CD4-positive, alpha-beta T cell treated with Interleukin-10 for 1 hour (primary cell): ENCODE results near the gene C10orf95.
"Not testable (repeated sequence)": the region's sequence is repeated elsewhere in the genome, so short reads cannot be mapped to it uniquely, and the experiment has no call there.

Source experiments
- DNase-seq: peaks from one replicate; pipeline ENCODE4 v3.0.0-alpha.2; 2020

The C10orf95 gene, protein sequence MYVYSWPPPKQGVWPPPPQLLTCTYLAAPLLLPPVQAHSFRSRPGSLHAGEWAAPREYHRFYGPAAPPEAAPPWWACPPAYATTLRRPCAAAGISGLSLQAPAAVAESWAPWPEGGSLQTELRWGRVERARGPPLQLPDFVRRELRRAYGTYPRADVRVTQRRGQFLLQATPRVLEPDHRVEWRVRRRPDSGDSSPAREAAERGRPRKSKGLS

GRCh38 chr10:102451105-102451969 is at the start of gene C10orf95:
Gene C10orf95 (minus strand): TSS chr10:102451543. CDS start chr10:102451093, 450 bp downstream.
- no peak for DNase-seq

DNA sequence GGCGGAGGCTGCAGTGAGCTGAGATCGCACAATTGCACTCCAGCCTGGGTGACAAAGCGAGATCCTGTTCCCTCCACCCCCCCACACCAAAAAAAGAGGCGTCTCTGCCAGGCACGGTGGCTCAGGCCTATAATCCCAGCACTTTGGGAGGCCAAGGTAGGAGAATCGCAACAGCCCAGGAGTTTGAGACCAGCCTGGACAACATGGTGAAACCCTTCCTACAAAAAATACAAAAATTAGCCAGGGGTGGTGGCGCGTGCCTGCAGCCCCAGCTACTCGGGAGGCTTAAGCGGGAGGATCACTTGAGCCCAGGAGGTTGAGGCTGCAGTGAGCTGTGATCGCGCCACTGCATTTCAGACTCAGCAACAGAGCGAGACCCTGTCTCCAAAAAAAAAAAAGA is 49.3 kb upstream of the C10orf95 start:
- not testable (repeated sequence) for DNase-seq

GRCh38 chr10:102499356-102499755 is 48.0 kb upstream of the C10orf95 start:
- DNase-seq = no peak

- DNase-seq = no peak
Measured at GRCh38 chr10:102497545-102497944, 46.2 kb upstream of the C10orf95 start.

- DNase-seq = no peak
Measured at GRCh38 chr10:102493771-102494170, 42.4 kb upstream of the C10orf95 start.

GRCh38 chr10:102492983-102493382 is 41.6 kb upstream of the C10orf95 start:
- no peak for DNase-seq

DNA sequence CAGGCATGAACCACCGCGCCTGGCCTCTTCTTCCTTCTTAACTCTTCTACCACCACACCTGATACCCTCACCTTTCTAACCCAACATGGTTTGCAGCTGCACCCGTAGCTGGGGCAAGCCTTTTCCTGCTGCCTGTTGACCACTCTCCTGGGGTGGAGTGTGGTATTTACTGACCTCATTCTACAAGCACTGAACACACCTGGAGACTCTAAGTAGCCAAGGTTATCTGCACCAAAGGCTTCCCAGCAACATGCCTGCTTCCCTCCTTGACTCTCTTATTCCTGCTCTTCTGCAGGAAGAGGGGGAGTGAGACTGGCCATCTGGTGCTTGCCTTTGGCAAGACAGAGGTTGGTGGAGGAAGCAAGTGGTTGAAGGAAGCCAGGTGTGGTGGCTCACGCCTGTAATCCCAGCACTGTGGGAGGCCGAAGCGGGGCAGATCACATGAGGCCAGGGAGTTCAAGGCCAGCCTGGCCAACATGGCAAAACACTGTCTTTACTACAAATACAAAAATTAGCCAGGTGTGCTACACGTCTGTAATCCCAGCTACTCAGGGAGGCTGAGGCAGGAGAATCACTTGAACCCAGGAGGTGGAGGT is 41.1 kb upstream of the C10orf95 start:
- DNase-seq = no peak

DNA sequence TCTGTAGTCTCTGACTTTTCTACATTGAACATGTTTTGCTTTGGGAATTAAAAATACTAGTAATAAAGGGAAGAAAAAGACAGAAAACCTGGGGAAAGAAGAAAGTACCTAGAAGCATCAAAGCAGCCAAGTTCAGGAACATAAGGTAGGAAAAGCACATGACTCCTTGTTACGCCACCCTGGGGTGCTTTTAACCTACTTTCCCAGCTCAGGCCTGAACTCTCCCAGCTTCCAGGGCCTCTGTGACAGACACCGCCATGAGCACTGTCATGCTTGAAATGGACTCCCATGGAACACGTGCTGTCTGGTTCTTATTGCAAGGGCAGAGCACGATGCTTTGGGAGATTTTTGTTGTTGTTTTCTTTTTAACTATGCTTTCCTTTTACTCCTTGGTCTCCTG is 39.8 kb upstream of the C10orf95 start:
- no peak for DNase-seq

- no peak for DNase-seq
Measured at GRCh38 chr10:102485093-102485784, 33.9 kb upstream of the C10orf95 start.

DNA sequence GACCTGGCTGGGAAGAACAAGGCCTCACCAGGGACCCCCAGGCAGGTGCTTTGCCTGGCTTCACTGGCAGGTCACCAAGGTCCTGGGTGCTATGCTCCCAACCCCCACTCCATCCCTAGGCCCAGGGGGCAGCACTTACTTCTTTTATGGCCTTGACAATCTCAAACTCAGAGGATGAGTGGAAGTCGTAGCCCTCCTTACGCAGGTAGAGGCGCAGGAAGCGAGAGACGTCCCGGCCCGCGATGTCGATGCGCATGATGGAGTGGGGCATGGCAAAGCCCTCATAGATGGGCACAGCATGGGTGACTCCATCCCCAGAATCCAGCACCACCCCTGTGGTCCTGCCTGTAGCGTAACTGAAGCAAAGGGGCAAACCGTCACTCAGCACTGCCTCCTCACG is 32.7 kb upstream of the C10orf95 start:
- DNase-seq = no peak

DNA sequence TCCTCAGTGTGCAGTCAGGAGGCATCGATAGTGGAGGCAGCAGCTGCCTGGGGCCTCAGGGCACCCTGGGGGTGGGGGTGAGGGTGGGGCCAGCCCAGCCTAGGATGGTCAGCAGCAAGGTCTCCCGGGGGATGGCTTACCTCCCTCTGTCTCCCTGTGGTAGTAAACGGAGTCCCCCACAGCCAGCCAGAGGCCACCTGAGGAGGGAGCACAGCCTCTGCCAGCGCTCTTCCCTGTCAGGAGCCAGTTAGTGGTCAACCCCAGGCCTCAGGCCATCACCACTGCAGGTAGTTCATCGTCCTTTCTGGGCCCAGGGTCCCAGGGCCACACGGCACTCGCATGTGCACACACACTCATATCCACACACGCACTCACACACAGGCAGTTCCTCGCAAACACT is 29.1 kb upstream of the C10orf95 start:
- no peak for DNase-seq

DNA sequence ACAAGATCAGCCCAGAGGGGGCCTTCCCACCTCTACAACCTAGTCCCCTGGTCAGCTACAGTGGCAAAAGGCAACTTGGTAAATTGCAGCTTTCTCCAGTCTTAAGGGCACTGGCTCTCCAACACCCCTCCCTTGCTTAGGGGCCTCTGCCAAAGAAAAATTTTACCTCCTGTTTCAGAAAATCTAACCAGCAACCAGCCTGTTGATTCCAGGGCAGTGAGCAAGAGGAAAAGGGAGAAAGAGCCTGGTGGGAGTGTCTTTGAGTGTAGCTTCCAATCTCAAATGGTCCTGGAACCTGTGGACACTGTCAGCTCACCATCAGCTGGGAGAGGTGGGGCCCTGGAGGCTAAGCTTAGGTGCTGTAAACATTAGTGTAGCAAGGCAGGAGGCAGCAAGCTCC is 28.3 kb upstream of the C10orf95 start:
- DNase-seq = no peak

DNA sequence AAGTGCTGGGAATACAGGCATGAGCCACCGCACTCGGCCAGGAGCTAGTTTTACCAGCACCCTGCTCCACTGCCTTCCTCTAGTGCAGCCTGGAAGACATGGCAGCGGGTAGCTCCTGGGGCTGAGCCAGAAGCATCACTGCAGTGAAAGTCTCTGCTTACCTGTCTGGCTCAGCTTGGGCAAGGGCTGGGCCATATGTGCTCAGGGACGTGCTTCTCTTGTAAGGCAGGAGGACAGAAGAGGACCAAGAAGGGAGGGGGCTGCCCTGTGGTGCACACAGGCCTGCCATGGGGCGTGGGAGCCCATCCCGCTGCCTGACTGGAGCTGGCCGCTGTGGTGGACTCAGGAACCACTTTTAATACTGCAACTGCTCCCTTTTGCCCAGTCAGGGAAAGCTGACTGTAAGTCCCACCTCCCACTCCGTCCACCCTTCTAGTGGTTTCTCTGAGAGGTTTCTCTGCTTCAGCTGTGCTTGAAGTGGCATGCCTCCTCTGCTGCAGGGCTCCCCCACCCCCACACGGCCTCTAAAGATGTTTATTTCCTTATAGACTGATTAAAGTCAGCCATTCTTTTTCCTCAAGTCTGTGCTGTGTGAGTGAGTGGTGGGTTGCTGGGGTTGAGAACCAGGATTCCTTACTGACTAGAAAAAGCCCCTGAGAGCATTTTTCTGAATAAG is 25.3 kb upstream of the C10orf95 start:
- DNase-seq = no peak

DNA sequence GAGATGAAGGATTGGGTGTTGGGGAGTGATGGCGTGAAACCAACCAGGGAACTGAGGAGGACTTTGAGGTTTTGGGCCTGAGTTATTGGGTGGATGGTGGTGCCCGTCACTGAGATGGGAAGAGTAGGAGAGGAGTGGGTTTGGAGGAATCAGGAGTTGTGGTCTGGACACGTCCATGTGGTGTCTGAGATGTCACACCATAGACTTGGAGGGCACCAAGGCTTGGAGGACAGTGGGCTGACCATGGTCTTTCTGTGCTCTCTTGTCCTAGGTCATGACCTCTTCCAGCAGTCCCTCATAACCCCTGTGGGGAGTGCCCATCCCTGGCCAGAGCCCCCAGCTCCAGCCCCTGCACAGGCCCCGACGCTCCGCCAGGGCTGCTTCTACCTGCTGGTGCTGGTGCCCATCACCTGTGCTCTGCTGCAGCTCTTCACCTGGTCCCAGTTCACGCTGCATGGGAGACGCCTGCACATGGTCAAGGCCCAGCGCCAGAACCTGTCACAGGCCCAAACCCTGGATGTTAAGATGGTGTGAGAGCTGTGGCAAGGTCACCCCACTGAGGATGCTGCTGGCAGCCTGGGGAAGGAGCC is 24.2 kb upstream of the C10orf95 start:
- no peak for DNase-seq

- DNase-seq = peak; percentile 26
Measured at GRCh38 chr10:102473445-102474331, 22.3 kb upstream of the C10orf95 start.

- no peak for DNase-seq
Measured at GRCh38 chr10:102470579-102471546, 19.5 kb upstream of the C10orf95 start.

GRCh38 chr10:102468683-102469082 is 17.3 kb upstream of the C10orf95 start:
- DNase-seq = no peak

DNA sequence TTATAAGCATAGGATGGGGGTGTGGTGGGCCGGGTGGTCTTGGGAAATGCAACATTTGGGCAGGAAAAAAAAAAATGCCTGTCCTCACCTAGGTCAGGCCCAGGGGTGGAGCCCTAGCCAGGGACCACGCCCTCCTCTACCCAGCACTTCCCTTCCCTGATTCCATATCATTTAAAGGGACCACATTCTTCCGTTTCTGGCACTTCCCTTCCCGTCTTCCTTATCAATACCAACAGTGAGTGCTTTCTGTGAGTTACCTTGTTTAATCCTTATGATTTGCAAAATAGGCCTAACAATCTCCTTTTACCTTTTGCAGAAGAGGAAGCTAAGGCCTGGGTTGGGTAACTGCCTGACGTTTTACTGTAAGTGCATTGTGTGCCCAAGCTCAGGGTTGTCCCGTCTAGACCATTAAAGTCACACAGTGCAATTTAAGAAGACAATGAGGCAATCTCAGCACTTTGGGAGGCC is 16.7 kb upstream of the C10orf95 start:
- DNase-seq = no peak

- DNase-seq = no peak
Measured at GRCh38 chr10:102467318-102467717, 16.0 kb upstream of the C10orf95 start.

DNA sequence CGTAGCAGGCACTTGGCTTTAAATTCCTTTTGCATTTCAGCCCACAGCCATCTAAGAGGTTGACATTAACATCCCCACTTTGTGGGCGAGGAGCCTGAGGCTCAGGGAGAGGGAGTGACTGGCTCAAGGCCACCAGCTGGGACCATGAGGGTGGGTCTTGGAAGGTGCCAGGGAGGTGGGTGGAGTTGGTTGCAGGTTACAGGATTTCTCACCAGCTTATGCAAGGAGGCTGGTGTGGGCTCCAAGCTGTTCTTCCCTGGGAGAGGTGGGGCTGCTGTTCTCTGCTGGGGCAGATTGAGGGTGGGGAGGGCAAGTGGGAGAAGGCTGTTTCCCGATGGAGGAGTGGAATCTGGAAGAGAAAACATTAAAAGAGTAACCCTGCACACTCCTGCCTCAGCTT is 14.1 kb upstream of the C10orf95 start:
- no peak for DNase-seq
